SU-DHL-6 (cell line): ENCODE measurements around the gene DPH1.

Experiments
- H2AFZ ChIP-seq: fragments of 200-600 bp; sonication (generic); 2 replicates; pipeline ENCODE4 v1.6.1; 2014; ENCODE audit warnings: low read depth, mild to moderate bottlenecking, moderate library complexity, mixed read lengths, antibody characterized with exemption, low read length; ENCODE audit not compliant: severe bottlenecking
- H3F3A ChIP-seq: fragments of 200-600 bp; shearing (Covaris generic); 2 replicates; pipeline ENCODE4 v1.6.0; 2016; ENCODE audit warnings: antibody characterized with exemption, mild to moderate bottlenecking; ENCODE audit not compliant: insufficient read depth
- H3K27ac ChIP-seq: fragments of 200-600 bp; sonication (generic); 2 replicates; pipeline ENCODE4 v1.5.1; 2016; ENCODE audit warnings: low read depth, mild to moderate bottlenecking, low read length, moderate library complexity, mixed read lengths
- H3K27me3 ChIP-seq: fragments of 200-600 bp; sonication (generic), shearing (Covaris generic); 2 replicates; pipeline ENCODE4 v1.6.0; 2014; ENCODE audit warnings: mild to moderate bottlenecking, low read length
- H3K36me3 ChIP-seq: fragments of 200-600 bp; sonication (generic); 2 replicates; pipeline ENCODE4 v1.6.1; 2014; ENCODE audit warnings: mild to moderate bottlenecking, low read length, mixed read lengths
- H3K4me2 ChIP-seq: fragments of 300-600, 200-600 bp; shearing (Covaris generic), sonication (generic); 2 replicates; pipeline ENCODE4 v1.6.0; 2014; ENCODE audit warnings: low read length, low read depth, mild to moderate bottlenecking; ENCODE audit not compliant: poor library complexity, severe bottlenecking
- H3K4me3 ChIP-seq: fragments of 200-600 bp; sonication (generic); 2 replicates; pipeline ENCODE4 v1.5.1; 2014; ENCODE audit warnings: antibody characterized with exemption, low read length, mild to moderate bottlenecking, mixed read lengths; ENCODE audit not compliant: insufficient read depth, poor library complexity, severe bottlenecking
- H3K79me2 ChIP-seq: fragments of 200-600 bp; sonication (generic); 2 replicates; pipeline ENCODE4 v1.6.1; 2014; ENCODE audit warnings: mild to moderate bottlenecking, low read length, moderate library complexity; ENCODE audit not compliant: insufficient read depth
- H3K9ac ChIP-seq: fragments of 200-600 bp; sonication (generic); 2 replicates; pipeline ENCODE4 v1.7.0; 2014; ENCODE audit warnings: mild to moderate bottlenecking, low read length
- H3K9me2 ChIP-seq: fragments of 200-600 bp; sonication (generic); replicated peaks from 2 replicates; pipeline ENCODE4 v1.6.1; 2014; ENCODE audit warnings: low read length; ENCODE audit not compliant: insufficient read depth
- H3K9me3 ChIP-seq: fragments of 200-600 bp; sonication (generic); 2 replicates; pipeline ENCODE4 v1.6.1; 2014; ENCODE audit warnings: low read length, mixed read lengths; ENCODE audit not compliant: insufficient read depth
- H4K20me1 ChIP-seq: fragments of 200-600 bp; sonication (generic); 2 replicates; pipeline ENCODE4 v1.6.1; 2014; ENCODE audit warnings: low read depth, mild to moderate bottlenecking, antibody characterized with exemption, low read length, moderate library complexity, mixed read lengths
- CTCF ChIP-seq: fragments of 200-600 bp; sonication (generic); IDR thresholded peaks from one replicate; pipeline ENCODE4 v1.5.1; 2017; ENCODE audit warnings: antibody characterized with exemption, mild to moderate bottlenecking, low read length, moderate library complexity; ENCODE audit not compliant: insufficient read depth, poor library complexity, severe bottlenecking
- EZH2phosphoT487 ChIP-seq: fragments of 200-600 bp; sonication (generic), shearing (Covaris generic); conservative IDR thresholded peaks from 2 replicates; pipeline ENCODE4 v1.6.1; 2018; ENCODE audit warnings: mild to moderate bottlenecking, antibody characterized with exemption, low read length, moderate library complexity, mixed read lengths

DPH1 gene

DNA sequence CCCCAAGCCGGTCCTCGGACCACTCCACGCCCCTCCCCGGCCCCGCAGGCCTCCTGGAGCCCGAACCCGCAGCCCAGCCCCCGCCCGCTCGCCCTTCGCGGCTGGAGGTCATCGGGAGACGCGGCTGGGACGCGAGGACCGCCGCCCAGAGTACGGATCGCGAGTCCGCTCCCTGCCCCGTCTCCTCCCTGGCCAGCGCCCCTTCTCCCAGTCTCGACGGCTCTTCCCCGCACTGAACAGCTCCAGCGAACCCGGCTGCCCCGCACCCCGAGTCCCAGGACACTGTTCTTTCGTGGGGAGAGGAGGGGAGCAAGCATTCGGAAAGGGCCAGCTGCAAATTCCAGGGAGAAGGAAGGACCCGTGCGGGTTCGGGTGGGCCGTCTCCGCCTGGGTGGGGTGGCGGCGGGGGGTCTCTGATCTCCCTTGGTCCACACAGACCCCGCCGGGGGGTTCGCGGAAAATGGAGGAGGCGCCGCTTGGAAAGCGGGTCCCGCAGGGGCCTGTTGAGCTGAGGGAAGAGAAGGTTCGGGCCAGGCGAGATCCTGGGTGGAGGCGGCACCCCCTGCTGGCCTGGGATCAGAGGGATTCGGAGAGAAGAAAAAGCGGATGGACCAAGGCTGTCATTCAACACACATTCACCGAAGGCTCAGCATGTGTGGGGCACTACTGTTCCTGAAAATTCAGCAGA is 4.2 kb upstream of the DPH1 start:
- Histone ChIP-seq H3K27me3 (no peaks in the 10 kb centered on the region), H2AFZ (no peak overlapping the region), H3K9me2 (no peaks in the 10 kb centered on the region), H3F3A (no peaks in the 10 kb centered on the region), H3K4me2 (no peak overlapping the region), H4K20me1 (no peaks in the 10 kb centered on the region), H3K36me3 (no peaks in the 10 kb centered on the region), H3K9ac (no peak overlapping the region), H3K9me3 (no peaks in the 10 kb centered on the region), H3K79me2 (no peaks in the 10 kb centered on the region), H3K27ac (no peak overlapping the region), H3K4me3 (no peak overlapping the region)
- no peak for TF ChIP-seq EZH2phosphoT487
- no peak for TF ChIP-seq CTCF

DNA sequence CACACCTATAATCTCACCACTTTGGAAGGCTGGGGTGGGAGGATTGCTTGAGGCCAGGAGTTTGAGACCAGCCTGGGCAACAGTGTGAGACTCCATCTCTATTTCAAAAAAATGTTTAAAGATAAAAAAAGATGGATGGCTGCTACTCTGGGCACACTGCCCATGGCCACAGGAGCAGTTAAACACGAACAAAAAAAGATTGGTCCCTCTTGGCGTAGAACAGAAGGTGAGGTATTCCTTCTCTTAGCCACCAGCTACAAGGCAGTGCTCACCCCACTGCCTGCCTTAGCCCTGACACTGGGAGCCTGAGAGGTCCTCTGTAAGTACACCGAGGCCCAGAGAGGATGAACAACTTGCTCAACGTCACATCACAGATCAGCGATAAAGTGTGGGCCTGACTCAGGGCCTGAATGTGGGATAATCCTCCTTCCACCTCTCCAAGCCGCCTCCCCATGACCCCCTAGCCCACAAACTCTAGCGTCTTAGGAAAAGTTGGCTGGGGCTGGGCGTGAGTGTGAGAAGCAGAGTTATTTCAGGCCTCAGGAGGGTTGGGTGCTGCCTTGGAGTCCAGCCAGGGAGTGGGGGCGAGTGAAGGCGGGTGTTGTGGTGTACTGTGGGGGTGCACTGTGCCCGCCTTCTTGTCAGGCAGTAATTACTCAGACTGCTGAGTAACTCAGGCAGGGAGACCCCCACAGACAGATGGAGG is 2.3 kb upstream of the DPH1 start:
- no peak overlapping the region for H3K4me3 ChIP-seq
- no peak overlapping the region for H3K9ac ChIP-seq
- H3K27me3 ChIP-seq: no peaks in the 10 kb centered on the region
- H3K36me3 ChIP-seq: no peaks in the 10 kb centered on the region
- no peaks in the 10 kb centered on the region for H3F3A ChIP-seq
- no peaks in the 10 kb centered on the region for H3K79me2 ChIP-seq
- H3K9me3 ChIP-seq: no peaks in the 10 kb centered on the region
- TF ChIP-seq EZH2phosphoT487: no peak
- no peak for TF ChIP-seq CTCF
- H4K20me1 ChIP-seq: no peaks in the 10 kb centered on the region
- no peak overlapping the region for H2AFZ ChIP-seq
- no peak overlapping the region for H3K27ac ChIP-seq
- H3K4me2 ChIP-seq: no peak overlapping the region
- H3K9me2 ChIP-seq: no peaks in the 10 kb centered on the region

- Histone ChIP-seq H3K9ac (no peak overlapping the region), H3K36me3 (no peaks in the 10 kb centered on the region), H3K9me3 (no peaks in the 10 kb centered on the region), H2AFZ (no peak overlapping the region), H3K27me3 (no peaks in the 10 kb centered on the region), H3K27ac (no peak overlapping the region), H3K4me3 (no peak overlapping the region), H3K9me2 (no peaks in the 10 kb centered on the region), H4K20me1 (no peaks in the 10 kb centered on the region), H3F3A (no peaks in the 10 kb centered on the region), H3K4me2 (no peak overlapping the region), H3K79me2 (no peaks in the 10 kb centered on the region)
- TF ChIP-seq CTCF: no peak
- no peak for TF ChIP-seq EZH2phosphoT487
Observed at GRCh38 chr17:2028234-2028614, 1.7 kb upstream of the DPH1 start.
